Measurements from ENCODE around the gene NCBP3. TPM values are rescaled to one million over a fixed set of nuclear protein-coding genes. Genes with fewer than 3 reads are reported as not detected.
A peak's percentile ranks its signal among the peaks of the same experiment; 100 is the strongest.

The NCBP3 gene
- total and polyA plus RNA-seq, 2 of the 4 experiments (the other 2 are of a cell fraction): 10.8 to 13.5 TPM

GRCh38 chr17:3800362-3801271 lies 45.4 kb downstream of the NCBP3 start, which contains the start of gene ITGAE:
Gene ITGAE (minus strand): TSS chr17:3801188. CDS start chr17:3801144, 44 bp downstream.
- no peak for TF ChIP-seq NFE2L2 (IDR thresholded peaks at IDR 0.05; ENCODE audit: low read depth, low read length)
- TF ChIP-seq RCOR1 (IDR thresholded peaks at IDR 0.05; ENCODE audit: insufficient replicate concordance, low read length): no peak
- no peak for TF ChIP-seq BHLHE40 (IDR thresholded peaks at IDR 0.05; ENCODE audit: low read depth, low read length)
- Histone ChIP-seq H3K36me3 (ENCODE audit: control insufficient read depth, insufficient read depth, low read length) (0 out of 2 replicates have a peak, but pooled peaks cover 2% of the 10 kb centered on the region), H4K91ac (ENCODE audit: insufficient read depth, low read depth, low read length) (peak within 1 kb of the TSS; percentile 12; the same call in 1 of the 2 replicates), H3K79me1 (ENCODE audit: low read depth in 1 of 2, low read length in 2 of 2) (peaks cover 0 to 17% of the 10 kb centered on the region in 2 experiments; a peak in 2 of 4 replicates), H2BK120ac (ENCODE audit: low read depth, low read length) (peak within 1 kb of the TSS; percentile 14; the same call in 1 of the 2 replicates), H3K9me1 (ENCODE audit: insufficient read depth, low read length) (peaks cover 27% of the 10 kb centered on the region), H2BK20ac (ENCODE audit: low read depth, low read length) (peak within 1 kb of the TSS; percentile 62; the same call in 1 of the 2 replicates), H3K27ac (ENCODE audit: insufficient read depth, low read length) (0 out of 2 replicates have a peak within 1 kb of the TSS, but pooled peaks have one; percentile 1), H4K5ac (ENCODE audit: low read depth, low read length) (no peak within 1 kb of the TSS), H3K56ac (ENCODE audit: extremely low read depth, insufficient read depth, low read length) (no peak within 1 kb of the TSS), H3K4ac (ENCODE audit: low read depth, low read length) (peak within 1 kb of the TSS; percentile 72), H2BK15ac (ENCODE audit: low read depth, low read length) (peak within 1 kb of the TSS; percentile 87; the same call in 2 of the 3 replicates), H4K20me1 (ENCODE audit: insufficient read depth, low read length) (peaks cover 18% of the 10 kb centered on the region), H2AK5ac (ENCODE audit: low read depth, low read length) (peak within 1 kb of the TSS; percentile 95), H2BK5ac (ENCODE audit: low read depth, low read length, poor library complexity, severe bottlenecking) (peak within 1 kb of the TSS; percentile 91), H3K27me3 (ENCODE audit: control insufficient read depth, insufficient read depth, low read length) (no peaks in the 10 kb centered on the region), H2AK9ac (replicated peaks; ENCODE audit: low read depth, low read length, poor library complexity) (peak within 1 kb of the TSS; percentile 65), H3K9ac (ENCODE audit: low read depth, low read length) (no peak within 1 kb of the TSS), H3K9me3 (ENCODE audit: control insufficient read depth, insufficient read depth, low read length) (no peaks in the 10 kb centered on the region), H4K8ac (ENCODE audit: low read depth in 2 of 2, low read length in 2 of 2) (peak within 1 kb of the TSS in 1 of 2 experiments; percentile 21; a peak in 1 of 4 replicates), H2AFZ (replicated peaks; ENCODE audit: low read length, poor library complexity) (peak within 1 kb of the TSS; percentile 27), H3K18ac (ENCODE audit: low read depth, low read length) (peak within 1 kb of the TSS; percentile 46; the same call in 1 of the 2 replicates), H3K23ac (ENCODE audit: low read depth, low read length) (peak within 1 kb of the TSS; percentile 69; the same call in 1 of the 2 replicates), H3K4me2 (ENCODE audit: low read depth, low read length) (no peak within 1 kb of the TSS), H3K14ac (replicated peaks; ENCODE audit: low read depth, low read length) (peak within 1 kb of the TSS; percentile 28), H3K4me1 (ENCODE audit: control insufficient read depth, insufficient read depth, low read length) (peaks cover 25% of the 10 kb centered on the region), H3K4me3 (ENCODE audit: insufficient read depth, low read depth, low read length) (no peak within 1 kb of the TSS)
- no peak for DNase-seq
- intact Hi-C loops (cut with micrococcal nuclease): no loop called here
- WGBS, 2 experiments (ENCODE audit: extremely low coverage in 2 of 2, insufficient read length in 1 of 2): 87% methylated on average over 12 of the region's 17 CpGs; no CpG with 5 or more reads in 1 of the 2 experiments
- dilution Hi-C loops (cut with HindIII; ENCODE audit: low sequenced_read_pairs, unreplicated experiment): no loop called here
- no TSS peak for BruUV-seq (replicated peaks)
- CTCF ChIA-PET: no interaction called here
- in situ Hi-C loops (cut with MboI; ENCODE audit: low sequenced_read_pairs): loop anchor here (25.0 kb wide), 1 partner anchor 763 kb away; no protein-coding TSS in a partner anchor
- ATAC-seq (ENCODE audit: low read depth): no peak
- POLR2A ChIA-PET (ENCODE audit: unreplicated experiment): no interaction called here

Measured in IMR-90 (cell line).